ENCODE data around the gene MYCBP2. TPM values are rescaled to one million over a fixed set of nuclear protein-coding genes. Genes with fewer than 3 reads are reported as not detected.
"Not testable (repeated sequence)": the region's sequence is repeated elsewhere in the genome, so short reads cannot be mapped to it uniquely, and the experiment has no call there.

The MYCBP2 gene
- total RNA-seq, 3 donors from 2014 or later: 179 to 282 (median 181) TPM

GRCh38 chr13:77289851-77290250, 37.0 kb downstream of the MYCBP2 start:
- no peaks in the 10 kb centered on the region for H3K9me3 ChIP-seq
- H3K4me1 ChIP-seq: no peaks in the 10 kb centered on the region
- H3K4me3 ChIP-seq: no peak overlapping the region
- no peak for DNase-seq (ENCODE audit: low spot score in 2 of 2)
- H3K27me3 ChIP-seq: no peaks in the 10 kb centered on the region
- no peaks in the 10 kb centered on the region for H3K36me3 ChIP-seq
- intact Hi-C loops (cut with DNase I; ENCODE audit: low total_unique reads): no loop called here
- TF ChIP-seq CTCF (IDR thresholded peaks at IDR 0.05): no peak
- no peak for TF ChIP-seq POLR2A (IDR thresholded peaks at IDR 0.05)
- no peak for TF ChIP-seq POLR2AphosphoS5 (IDR thresholded peaks at IDR 0.05)
- H3K27ac ChIP-seq: no peak overlapping the region

GRCh38 chr13:77285632-77286031, 41.3 kb downstream of the MYCBP2 start:
- H3K9me3 ChIP-seq; intact Hi-C loops (cut with DNase I; ENCODE audit: low total_unique reads); H3K27me3 ChIP-seq; H3K27ac ChIP-seq; DNase-seq (ENCODE audit: low spot score in 2 of 2); H3K4me3 ChIP-seq; H3K36me3 ChIP-seq; H3K4me1 ChIP-seq: not testable (repeated sequence)

- H3K4me1 ChIP-seq: no peaks in the 10 kb centered on the region
- no peaks in the 10 kb centered on the region for H3K27me3 ChIP-seq
- no peaks in the 10 kb centered on the region for H3K36me3 ChIP-seq
- intact Hi-C loops (cut with DNase I; ENCODE audit: low total_unique reads): no loop called here
- H3K9me3 ChIP-seq: no peaks in the 10 kb centered on the region
- no peak overlapping the region for H3K27ac ChIP-seq
- TF ChIP-seq CTCF (IDR thresholded peaks at IDR 0.05) (no peak), POLR2A (IDR thresholded peaks at IDR 0.05) (no peak), POLR2AphosphoS5 (IDR thresholded peaks at IDR 0.05) (no peak)
- H3K4me3 ChIP-seq: no peak overlapping the region
- DNase-seq (ENCODE audit: low spot score in 2 of 2): no peak
Observed at GRCh38 chr13:77285098-77285497, 41.8 kb downstream of the MYCBP2 start.

- no peaks in the 10 kb centered on the region for H3K27me3 ChIP-seq
- TF ChIP-seq CTCF (IDR thresholded peaks at IDR 0.05) (no peak), POLR2A (IDR thresholded peaks at IDR 0.05) (no peak), POLR2AphosphoS5 (IDR thresholded peaks at IDR 0.05) (no peak)
- no peak overlapping the region for H3K4me3 ChIP-seq
- no peak for DNase-seq (ENCODE audit: low spot score in 2 of 2)
- intact Hi-C loops (cut with DNase I; ENCODE audit: low total_unique reads): no loop called here
- no peaks in the 10 kb centered on the region for H3K36me3 ChIP-seq
- no peaks in the 10 kb centered on the region for H3K4me1 ChIP-seq
- H3K27ac ChIP-seq: no peak overlapping the region
- no peaks in the 10 kb centered on the region for H3K9me3 ChIP-seq
Observed at GRCh38 chr13:77274126-77274525, 52.8 kb downstream of the MYCBP2 start.

GRCh38 chr13:77269141-77269540, 57.8 kb downstream of the MYCBP2 start:
- TF ChIP-seq POLR2A (IDR thresholded peaks at IDR 0.05): no peak
- TF ChIP-seq CTCF (IDR thresholded peaks at IDR 0.05): no peak
- no peaks in the 10 kb centered on the region for H3K36me3 ChIP-seq
- no peak overlapping the region for H3K27ac ChIP-seq
- H3K27me3 ChIP-seq: no peaks in the 10 kb centered on the region
- DNase-seq (ENCODE audit: low spot score in 2 of 2): no peak
- no peak overlapping the region for H3K4me3 ChIP-seq
- intact Hi-C loops (cut with DNase I; ENCODE audit: low total_unique reads): no loop called here
- no peaks in the 10 kb centered on the region for H3K4me1 ChIP-seq
- H3K9me3 ChIP-seq: no peaks in the 10 kb centered on the region

- intact Hi-C loops (cut with DNase I; ENCODE audit: low total_unique reads): no loop called here
- Histone ChIP-seq H3K4me1 (no peaks in the 10 kb centered on the region), H3K27ac (no peak overlapping the region), H3K27me3 (no peaks in the 10 kb centered on the region), H3K9me3 (no peaks in the 10 kb centered on the region), H3K36me3 (no peaks in the 10 kb centered on the region), H3K4me3 (no peak overlapping the region)
- TF ChIP-seq POLR2AphosphoS5 (IDR thresholded peaks at IDR 0.05): no peak
- TF ChIP-seq CTCF (IDR thresholded peaks at IDR 0.05): no peak
- no peak for TF ChIP-seq POLR2A (IDR thresholded peaks at IDR 0.05)
- DNase-seq (ENCODE audit: low spot score in 2 of 2): no peak
Observed at GRCh38 chr13:77267362-77267761, 59.5 kb downstream of the MYCBP2 start.
